Measurements from ENCODE around the gene FANCD2. TPM values are rescaled to one million over a fixed set of nuclear protein-coding genes. Genes with fewer than 3 reads are reported as not detected.

FANCD2 gene
- total RNA-seq, 2 donors from 2014 or later: 0.71 to 1.8 TPM

- DNase-seq (no peak), ATAC-seq (no peak)
- intact Hi-C loops (cut with DNase I): no loop called here
Observed at GRCh38 chr3:10145685-10146084, 119.4 kb downstream of the FANCD2 start.

- ATAC-seq (peak in 1 of 2 donors; percentile 34), DNase-seq (no peak)
- intact Hi-C loops (cut with DNase I): no loop called here
Observed at GRCh38 chr3:10149226-10149625, 123.0 kb downstream of the FANCD2 start.

GRCh38 chr3:10150987-10151386 is 124.8 kb downstream of the FANCD2 start:
- intact Hi-C loops (cut with DNase I): no loop called here
- DNase-seq (no peak), ATAC-seq (no peak)

Other genes starting within 250 kb of the FANCD2 start
- gene TADA3, start 234.0 kb upstream of the FANCD2 start, total RNA-seq: 10 to 100 TPM; 42.0 to 42.7 TPM
- gene ARPC4, start 233.4 kb upstream of the FANCD2 start, total RNA-seq: 10 to 100 TPM; 80.8 to 96.2 TPM
- gene TTLL3, start 216.2 kb upstream of the FANCD2 start, total RNA-seq: 10 to 100 TPM; 15.4 to 20.4 TPM
- 10 to 100 TPM; 26.2 to 36.3 TPM for gene RPUSD3, start 182.4 kb upstream of the FANCD2 start, total RNA-seq
- 100 to 1,000 TPM in 1 of 2 donors, 10 to 100 TPM in 1; 63.3 to 127 TPM for gene CIDEC, start 146.2 kb upstream of the FANCD2 start, total RNA-seq
- 10 to 100 TPM; 20.7 to 25.6 TPM for gene JAGN1, start 135.8 kb upstream of the FANCD2 start, total RNA-seq
- gene IL17RE, start 123.6 kb upstream of the FANCD2 start, total RNA-seq: 1 to 10 TPM; 1.8 to 2.2 TPM
- 10 to 100 TPM; 33.2 to 34.6 TPM for gene IL17RC, start 109.3 kb upstream of the FANCD2 start, total RNA-seq
- 10 to 100 TPM; 47.4 to 59.8 TPM for gene CRELD1, start 92.6 kb upstream of the FANCD2 start, total RNA-seq
- gene PRRT3, start 74.0 kb upstream of the FANCD2 start, total RNA-seq: 1 to 10 TPM in 1 of 2 donors, under 1 TPM in 1; 0.97 to 1.4 TPM
- 10 to 100 TPM; 80.0 to 86.7 TPM for gene EMC3, start 39.6 kb upstream of the FANCD2 start, total RNA-seq
- gene FANCD2OS, start 81.8 kb downstream of the FANCD2 start, total RNA-seq: not detected
- 10 to 100 TPM; 84.8 to 95.0 TPM for gene BRK1, start 89.2 kb downstream of the FANCD2 start, total RNA-seq
- gene VHL, start 115.3 kb downstream of the FANCD2 start, total RNA-seq: 10 to 100 TPM; 15.3 to 16.3 TPM
- gene IRAK2, start 138.5 kb downstream of the FANCD2 start, total RNA-seq: 1 to 10 TPM; 1.7 to 1.8 TPM
- gene TATDN2, start 222.0 kb downstream of the FANCD2 start, total RNA-seq: 10 to 100 TPM; 17.9 to 27.0 TPM